Activated CD4-positive, CD25-positive, alpha-beta regulatory T cell treated with anti-CD3 and anti-CD28 coated beads, Interleukin-2, amount 50 U/mL, for 16 hours (primary cell): ENCODE data around the gene EXOC6B.
"Not testable (repeated sequence)": the region's sequence is repeated elsewhere in the genome, so short reads cannot be mapped to it uniquely, and the experiment has no call there.

Source experiments
- DNase-seq: peaks from one replicate; pipeline ENCODE4 v3.0.0-alpha.2; 2020; ENCODE audit warnings: low read depth, low spot score

EXOC6B gene

GRCh38 chr2:72682061-72682460, 143.8 kb downstream of the EXOC6B start:
- DNase-seq = no peak

GRCh38 chr2:72681016-72681995, 144.5 kb downstream of the EXOC6B start:
- DNase-seq = no peak

- no peak for DNase-seq
Observed at GRCh38 chr2:72678024-72678423, 147.8 kb downstream of the EXOC6B start.

GRCh38 chr2:72676341-72677025, 149.3 kb downstream of the EXOC6B start:
- DNase-seq = no peak

GRCh38 chr2:72674982-72675915, 150.6 kb downstream of the EXOC6B start:
- no peak for DNase-seq

- no peak for DNase-seq
Observed at GRCh38 chr2:72673279-72673678, 152.6 kb downstream of the EXOC6B start.

GRCh38 chr2:72669121-72669520, 156.7 kb downstream of the EXOC6B start:
- DNase-seq = no peak

GRCh38 chr2:72668647-72669046, 157.2 kb downstream of the EXOC6B start:
- DNase-seq = no peak

- no peak for DNase-seq
Observed at GRCh38 chr2:72665448-72665847, 160.4 kb downstream of the EXOC6B start.

- no peak for DNase-seq
Observed at GRCh38 chr2:72661985-72662384, 163.8 kb downstream of the EXOC6B start.

GRCh38 chr2:72649810-72650209, 176.0 kb downstream of the EXOC6B start:
- no peak for DNase-seq

GRCh38 chr2:72641221-72641620, 184.6 kb downstream of the EXOC6B start:
- DNase-seq = not testable (repeated sequence)

- DNase-seq = no peak
Observed at GRCh38 chr2:72638600-72639211, 187.1 kb downstream of the EXOC6B start.

- no peak for DNase-seq
Observed at GRCh38 chr2:72636210-72636609, 189.6 kb downstream of the EXOC6B start.

- no peak for DNase-seq
Observed at GRCh38 chr2:72630767-72631166, 195.1 kb downstream of the EXOC6B start.

GRCh38 chr2:72629062-72629461, 196.8 kb downstream of the EXOC6B start:
- no peak for DNase-seq

- no peak for DNase-seq
Observed at GRCh38 chr2:72627083-72627482, 198.8 kb downstream of the EXOC6B start.

GRCh38 chr2:72625366-72625765, 200.5 kb downstream of the EXOC6B start:
- DNase-seq = no peak

- no peak for DNase-seq
Observed at GRCh38 chr2:72623481-72623880, 202.4 kb downstream of the EXOC6B start.

- DNase-seq = no peak
Observed at GRCh38 chr2:72619626-72620025, 206.2 kb downstream of the EXOC6B start.

GRCh38 chr2:72613931-72614330, 211.9 kb downstream of the EXOC6B start:
- DNase-seq = no peak
